T-helper 17 cell (primary cell): Measurements from ENCODE around the gene CDK14. TPM values are rescaled to one million over a fixed set of nuclear protein-coding genes. Genes with fewer than 3 reads are reported as not detected.

Source experiments
- ATAC-seq: fragments of 150-1000 bp; cut with Tn5 transposase; 2 replicates; pipeline ENCODE4 v1.10.0; 2021; ENCODE audit warnings: mild to moderate bottlenecking, moderate library complexity
- DNase-seq, 3 donors: peaks; one replicate each; pipeline versions ENCODE4 v3.0.0 to v3.0.0-alpha.2; 2020 to 2021
- H3K9me3 ChIP-seq: one replicate; pipeline ENCODE4 v1.7.0; 2013; ENCODE audit warnings: low read length, mild to moderate bottlenecking; ENCODE audit not compliant: control insufficient read depth, poor library complexity, severe bottlenecking
- H3K27ac Mint-ChIP-seq: one replicate; pipeline ENCODE4 v1.8.0; 2022; ENCODE audit warnings: mild to moderate bottlenecking, moderate library complexity, mixed read lengths
- H3K27me3 Mint-ChIP-seq: one replicate; pipeline ENCODE4 v1.8.0; 2022; ENCODE audit warnings: mixed read lengths
- H3K36me3 Mint-ChIP-seq: one replicate; pipeline ENCODE4 v1.8.0; 2022; ENCODE audit warnings: low read depth, mixed read lengths
- H3K4me1 Mint-ChIP-seq: one replicate; pipeline ENCODE4 v1.8.0; 2022; ENCODE audit warnings: mild to moderate bottlenecking, mixed read lengths
- H3K4me3 Mint-ChIP-seq: one replicate; pipeline ENCODE4 v1.8.0; 2022; ENCODE audit warnings: mild to moderate bottlenecking, moderate library complexity, mixed read lengths
- total RNA-seq, 4 donors: library from RNA in 2 of 4; stranded (reverse) in 2 of 4; gene quantifications; one replicate each; pipeline ENCODE4 v1.2.3 and lab custom pipeline; 2022 to 2026

CDK14 gene
- total RNA-seq, 2 donors from 2014 or later = 1.7 to 4.6 TPM

- H3K36me3 Mint-ChIP-seq = no peaks in the 10 kb centered on the region
- DNase-seq = no peak
- no peak overlapping the region for H3K4me3 Mint-ChIP-seq
- H3K4me1 Mint-ChIP-seq = no peaks in the 10 kb centered on the region
- H3K9me3 ChIP-seq = no peaks in the 10 kb centered on the region
- H3K27ac Mint-ChIP-seq = no peak overlapping the region
- ATAC-seq = no peak
- H3K27me3 Mint-ChIP-seq = no peaks in the 10 kb centered on the region
Measured at GRCh38 chr7:90961037-90961725, 365.1 kb downstream of the CDK14 start.

DNA sequence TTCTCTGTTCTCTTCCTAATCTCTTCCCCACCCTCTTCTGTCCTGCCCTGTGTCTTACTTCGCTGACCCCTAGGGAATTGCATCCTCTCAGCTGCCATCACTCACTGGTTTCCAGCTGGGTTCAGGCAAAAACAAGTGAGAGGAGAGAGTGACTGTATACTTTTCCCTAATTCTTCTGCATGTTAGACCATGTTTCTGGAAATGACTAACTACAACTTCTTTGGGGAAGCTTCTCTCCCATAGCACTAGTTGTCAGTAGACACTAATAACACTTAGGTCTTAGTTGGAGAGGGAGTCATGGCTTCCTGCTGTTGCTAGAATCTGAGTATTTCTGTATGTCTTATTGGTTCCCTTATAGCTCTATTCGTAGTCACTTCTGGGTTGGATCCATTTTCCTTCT lies 369.1 kb downstream of the CDK14 start:
- no peaks in the 10 kb centered on the region for H3K9me3 ChIP-seq
- Mint-ChIP-seq H3K36me3 (no peaks in the 10 kb centered on the region), H3K4me1 (no peaks in the 10 kb centered on the region), H3K27me3 (no peaks in the 10 kb centered on the region), H3K4me3 (no peak overlapping the region), H3K27ac (no peak overlapping the region)
- DNase-seq (no peak), ATAC-seq (no peak)

GRCh38 chr7:90966346-90966745 lies 370.2 kb downstream of the CDK14 start:
- no peak overlapping the region for H3K27ac Mint-ChIP-seq
- H3K4me1 Mint-ChIP-seq = no peaks in the 10 kb centered on the region
- H3K36me3 Mint-ChIP-seq = no peaks in the 10 kb centered on the region
- no peak overlapping the region for H3K4me3 Mint-ChIP-seq
- no peak for DNase-seq
- H3K9me3 ChIP-seq = no peaks in the 10 kb centered on the region
- no peak for ATAC-seq
- H3K27me3 Mint-ChIP-seq = no peaks in the 10 kb centered on the region

DNA sequence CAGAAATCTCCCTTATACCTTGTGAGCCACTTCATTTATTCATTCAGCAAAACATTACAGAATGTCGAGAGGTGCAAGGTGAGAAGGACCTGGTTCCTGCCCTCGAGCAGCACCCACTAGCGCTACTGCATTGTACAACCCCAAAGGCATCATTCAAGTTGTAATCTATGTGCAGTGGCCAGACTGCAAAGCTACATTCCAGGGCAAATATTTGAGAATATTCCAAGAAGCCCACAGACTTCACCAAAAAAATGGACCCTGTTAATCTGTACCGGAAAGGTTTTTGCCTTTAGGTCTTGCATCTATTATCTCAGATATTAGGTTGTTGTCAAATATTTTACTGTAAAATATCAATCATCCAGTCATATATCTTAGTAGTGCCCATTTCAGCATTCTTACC lies 372.8 kb downstream of the CDK14 start:
- no peaks in the 10 kb centered on the region for H3K27me3 Mint-ChIP-seq
- no peak overlapping the region for H3K27ac Mint-ChIP-seq
- DNase-seq (no peak), ATAC-seq (no peak)
- no peaks in the 10 kb centered on the region for H3K36me3 Mint-ChIP-seq
- no peaks in the 10 kb centered on the region for H3K4me1 Mint-ChIP-seq
- no peaks in the 10 kb centered on the region for H3K9me3 ChIP-seq
- no peak overlapping the region for H3K4me3 Mint-ChIP-seq

DNA sequence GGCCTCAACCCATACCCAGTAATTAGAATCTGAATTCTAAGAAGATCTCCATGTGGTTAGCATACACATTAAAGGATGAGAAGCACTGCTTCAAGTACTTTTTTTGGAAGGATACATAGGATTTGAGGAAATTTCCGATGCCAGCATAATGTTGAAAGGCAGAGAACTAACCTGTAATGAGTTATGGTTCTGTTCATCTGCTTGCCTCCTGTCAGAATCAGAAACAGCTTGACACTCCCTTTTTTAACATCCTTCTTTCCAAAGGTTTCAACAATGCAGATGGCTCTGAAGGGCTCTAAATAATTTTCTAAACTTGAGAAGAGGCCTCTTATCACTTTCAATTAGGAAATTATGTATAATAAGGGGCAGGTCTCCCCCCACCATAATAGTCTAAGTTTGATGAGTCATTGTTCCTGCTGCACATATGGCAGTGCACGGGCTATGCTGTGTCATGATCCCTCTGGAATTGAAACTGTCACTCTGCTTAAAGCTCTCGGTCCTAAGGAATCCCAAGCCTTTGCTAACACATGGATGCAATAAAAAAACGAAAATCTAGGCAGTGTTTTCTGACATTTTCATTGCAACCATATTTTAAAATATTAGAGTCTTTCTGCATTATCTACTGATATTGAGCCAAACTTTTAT lies 376.9 kb downstream of the CDK14 start:
- no peaks in the 10 kb centered on the region for H3K9me3 ChIP-seq
- Mint-ChIP-seq H3K36me3 (no peaks in the 10 kb centered on the region), H3K4me3 (no peak overlapping the region), H3K27me3 (no peaks in the 10 kb centered on the region), H3K27ac (no peak overlapping the region), H3K4me1 (no peaks in the 10 kb centered on the region)
- DNase-seq (no peak), ATAC-seq (no peak)

GRCh38 chr7:90977056-90977455 lies 380.9 kb downstream of the CDK14 start:
- Mint-ChIP-seq H3K4me1 (no peaks in the 10 kb centered on the region), H3K27ac (no peak overlapping the region), H3K27me3 (no peaks in the 10 kb centered on the region), H3K36me3 (no peaks in the 10 kb centered on the region), H3K4me3 (no peak overlapping the region)
- no peak for DNase-seq
- ATAC-seq = no peak
- no peaks in the 10 kb centered on the region for H3K9me3 ChIP-seq

DNA sequence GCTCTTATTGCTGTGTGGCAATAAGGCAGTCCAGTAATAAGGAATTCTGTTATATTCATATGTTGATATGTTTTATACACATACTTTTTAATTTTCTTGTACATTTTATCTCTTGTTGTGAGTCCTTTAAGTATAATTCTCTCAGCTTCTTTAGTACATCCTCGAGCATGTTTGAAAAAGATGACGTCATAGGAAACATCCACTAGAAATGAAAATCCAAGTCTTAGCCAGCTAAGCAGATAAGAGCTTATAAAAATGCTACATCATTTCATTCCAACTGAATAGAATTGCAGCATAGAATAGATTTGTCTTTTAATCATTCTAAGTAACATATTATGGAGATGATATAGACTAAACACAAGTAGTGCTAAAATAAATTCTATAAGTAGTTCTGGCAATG lies 384.4 kb downstream of the CDK14 start:
- DNase-seq (no peak), ATAC-seq (no peak)
- Mint-ChIP-seq H3K27me3 (no peaks in the 10 kb centered on the region), H3K27ac (no peak overlapping the region), H3K36me3 (no peaks in the 10 kb centered on the region), H3K4me3 (no peak overlapping the region), H3K4me1 (no peaks in the 10 kb centered on the region)
- H3K9me3 ChIP-seq = no peaks in the 10 kb centered on the region

DNA sequence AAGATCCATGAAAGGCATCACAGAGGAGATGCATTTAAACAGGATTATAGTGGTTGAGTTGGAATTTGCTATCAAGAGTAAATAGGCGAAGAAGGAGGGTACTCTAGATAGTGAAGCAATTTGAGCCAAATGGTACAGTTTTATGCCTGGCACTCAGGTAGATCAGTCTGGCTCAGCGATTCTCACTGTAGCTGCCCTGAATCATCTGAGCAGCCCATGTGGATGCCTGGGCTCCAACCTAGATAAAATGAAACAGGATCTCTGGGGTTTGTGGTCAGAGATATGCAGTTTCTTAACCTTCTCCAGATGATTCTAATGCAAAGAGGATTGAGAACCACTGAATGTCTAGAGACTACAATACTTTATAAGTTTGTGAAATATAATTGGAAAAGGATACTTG lies 386.1 kb downstream of the CDK14 start:
- Mint-ChIP-seq H3K27me3 (no peaks in the 10 kb centered on the region), H3K4me3 (no peak overlapping the region), H3K36me3 (no peaks in the 10 kb centered on the region), H3K4me1 (no peaks in the 10 kb centered on the region), H3K27ac (no peak overlapping the region)
- ATAC-seq = no peak
- H3K9me3 ChIP-seq = no peaks in the 10 kb centered on the region
- DNase-seq = no peak

GRCh38 chr7:90984692-90985091 lies 388.6 kb downstream of the CDK14 start:
- Mint-ChIP-seq H3K4me3 (no peak overlapping the region), H3K27me3 (no peaks in the 10 kb centered on the region), H3K4me1 (no peaks in the 10 kb centered on the region), H3K27ac (no peak overlapping the region), H3K36me3 (no peaks in the 10 kb centered on the region)
- DNase-seq = no peak
- H3K9me3 ChIP-seq = no peaks in the 10 kb centered on the region
- no peak for ATAC-seq

- no peak for ATAC-seq
- no peak overlapping the region for H3K4me3 Mint-ChIP-seq
Measured at GRCh38 chr7:90988516-90988915, 392.4 kb downstream of the CDK14 start.

DNA sequence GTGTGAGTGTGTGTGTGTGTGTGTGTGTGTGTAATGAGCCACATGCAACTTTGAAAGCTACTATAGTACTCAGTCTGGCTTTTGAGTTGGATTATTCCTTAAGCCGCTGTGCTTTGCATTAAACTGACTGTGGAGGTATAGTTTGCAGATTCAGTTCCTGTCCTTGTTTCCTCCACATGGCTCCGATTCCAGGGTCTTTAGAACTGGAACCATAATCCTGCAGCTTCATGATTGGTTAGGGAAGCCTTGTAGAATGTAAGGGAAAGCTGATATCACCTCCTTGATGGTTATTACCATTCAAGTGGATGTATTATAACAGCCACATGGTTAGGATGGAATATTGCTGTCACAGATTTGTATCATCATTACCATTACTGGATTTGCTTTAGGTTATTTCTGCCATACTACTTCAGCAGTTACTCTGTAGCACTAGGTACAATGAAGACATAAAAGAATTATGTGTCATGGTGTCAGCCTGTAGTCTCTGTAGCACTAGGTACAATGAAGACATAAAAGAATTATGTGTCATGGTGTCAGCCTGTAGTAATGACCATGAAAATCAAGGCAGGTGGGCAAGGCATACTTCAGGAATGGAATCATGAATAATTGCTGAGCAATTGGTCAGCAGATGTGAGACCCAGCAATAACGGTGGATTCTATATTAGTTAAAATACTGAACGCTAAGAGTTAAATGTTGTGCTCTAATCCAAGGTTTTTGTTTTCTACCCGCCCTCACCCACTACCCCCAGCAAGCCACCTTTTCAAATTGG lies 393.1 kb downstream of the CDK14 start:
- H3K9me3 ChIP-seq = no peaks in the 10 kb centered on the region
- no peaks in the 10 kb centered on the region for H3K27me3 Mint-ChIP-seq
- H3K36me3 Mint-ChIP-seq = no peaks in the 10 kb centered on the region
- DNase-seq (no peak), ATAC-seq (no peak)
- H3K27ac Mint-ChIP-seq = no peak overlapping the region
- H3K4me1 Mint-ChIP-seq = no peaks in the 10 kb centered on the region
- H3K4me3 Mint-ChIP-seq = no peak overlapping the region

More at GRCh38 chr7:90988516-90988915, 392.4 kb downstream of the CDK14 start:
- H3K27me3 Mint-ChIP-seq = no peaks in the 10 kb centered on the region
- no peaks in the 10 kb centered on the region for H3K36me3 Mint-ChIP-seq
- no peaks in the 10 kb centered on the region for H3K4me1 Mint-ChIP-seq
- no peak for DNase-seq
- no peak overlapping the region for H3K27ac Mint-ChIP-seq
- H3K9me3 ChIP-seq = no peaks in the 10 kb centered on the region

- ATAC-seq (no peak), DNase-seq (no peak)
- no peak overlapping the region for H3K4me3 Mint-ChIP-seq
- no peaks in the 10 kb centered on the region for H3K27me3 Mint-ChIP-seq
- no peaks in the 10 kb centered on the region for H3K9me3 ChIP-seq
- H3K27ac Mint-ChIP-seq = no peak overlapping the region
- H3K36me3 Mint-ChIP-seq = no peaks in the 10 kb centered on the region
- no peaks in the 10 kb centered on the region for H3K4me1 Mint-ChIP-seq
Measured at GRCh38 chr7:90994121-90994520, 398.0 kb downstream of the CDK14 start.

DNA sequence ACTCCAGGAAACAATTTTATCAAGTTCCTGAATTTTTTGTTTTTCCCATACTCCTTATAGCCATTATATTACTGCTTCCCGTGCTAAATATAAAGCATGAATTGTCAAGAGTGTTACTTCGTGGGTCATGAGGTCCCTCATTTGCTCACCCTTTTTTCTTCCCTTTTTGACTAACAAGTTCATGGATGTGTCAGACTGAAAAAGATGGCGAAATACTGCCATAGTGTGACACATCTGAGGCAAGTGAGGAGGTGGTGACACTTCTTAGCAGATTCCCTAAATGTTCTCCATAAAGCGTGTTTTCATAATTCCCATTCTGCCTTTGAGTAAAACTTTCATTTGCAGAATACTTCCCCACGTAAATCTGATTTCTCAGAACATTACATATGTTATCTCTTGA lies 398.5 kb downstream of the CDK14 start:
- H3K27me3 Mint-ChIP-seq = no peaks in the 10 kb centered on the region
- no peaks in the 10 kb centered on the region for H3K36me3 Mint-ChIP-seq
- DNase-seq = no peak
- no peak for ATAC-seq
- no peaks in the 10 kb centered on the region for H3K9me3 ChIP-seq
- no peak overlapping the region for H3K27ac Mint-ChIP-seq
- no peak overlapping the region for H3K4me3 Mint-ChIP-seq
- no peaks in the 10 kb centered on the region for H3K4me1 Mint-ChIP-seq
